NCI-H2227 (cell line): ENCODE measurements around the gene ZNF575.
"Not testable (repeated sequence)": the region's sequence is repeated elsewhere in the genome, so short reads cannot be mapped to it uniquely, and the experiment has no call there.

Experiments
- DNase-seq: peaks from one replicate; lab custom pipeline; 2025; ENCODE audit not compliant: unreplicated experiment; lab: John Stamatoyannopoulos, UW

Gene ZNF575

DNA sequence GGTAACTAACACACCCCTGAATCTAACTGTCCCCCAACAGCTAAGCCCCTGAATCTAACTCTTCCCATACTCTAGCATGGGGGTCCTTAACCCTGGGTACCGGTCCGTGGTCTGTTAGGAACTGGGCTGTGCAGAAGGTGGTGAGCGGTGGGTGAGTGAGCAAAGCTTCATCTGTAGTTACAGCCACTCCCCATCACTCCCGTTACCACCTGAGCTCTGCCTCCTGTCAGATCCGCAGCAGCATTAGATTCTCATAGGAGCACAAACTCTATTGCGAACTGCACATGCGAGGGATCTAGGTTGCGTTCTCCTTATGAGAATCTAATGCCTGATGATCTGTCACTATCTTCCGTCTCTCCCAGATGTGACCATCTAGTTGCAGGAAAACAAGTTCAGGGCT, 22.3 kb upstream of the ZNF575 start:
- DNase-seq: no peak

DNA sequence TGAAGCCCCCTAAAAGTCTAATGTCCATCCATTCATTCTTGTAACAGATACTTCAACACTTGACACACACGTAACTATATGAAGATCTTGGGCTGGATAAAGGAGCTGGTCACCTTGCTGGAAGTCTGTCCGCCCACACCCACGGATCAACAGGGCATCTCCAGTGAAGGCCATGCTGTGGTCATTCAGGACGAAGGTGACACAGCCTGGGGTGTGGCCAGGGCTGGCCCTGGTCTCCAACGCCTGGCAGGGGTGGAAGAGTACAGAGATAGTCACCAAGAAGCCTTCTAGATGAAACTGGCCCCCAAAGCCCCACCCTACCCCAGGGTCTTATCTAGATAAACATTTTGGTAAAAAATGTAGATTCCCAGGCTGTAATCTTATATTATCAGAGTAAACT, 21.7 kb upstream of the ZNF575 start:
- no peak for DNase-seq

DNA sequence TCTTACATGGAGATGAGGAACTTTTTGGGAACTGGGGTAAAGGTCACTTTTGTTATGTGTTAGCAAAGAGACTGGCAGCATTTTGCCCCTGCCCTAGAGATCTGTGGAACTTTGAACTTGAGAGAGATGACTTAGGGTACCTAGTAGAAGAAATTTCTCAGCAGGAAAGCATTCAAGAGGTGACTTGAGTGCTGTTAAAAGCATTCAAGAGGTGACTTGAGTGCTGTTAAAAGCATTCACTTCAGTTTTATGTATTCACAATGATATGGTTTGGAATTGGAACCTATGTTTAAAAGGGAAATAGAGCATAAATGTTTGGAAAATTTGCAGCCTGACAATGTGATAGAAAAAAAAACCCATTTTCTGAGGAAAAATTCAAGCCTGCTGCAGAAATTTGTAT, 20.6 kb upstream of the ZNF575 start:
- peak; percentile 18 for DNase-seq

DNA sequence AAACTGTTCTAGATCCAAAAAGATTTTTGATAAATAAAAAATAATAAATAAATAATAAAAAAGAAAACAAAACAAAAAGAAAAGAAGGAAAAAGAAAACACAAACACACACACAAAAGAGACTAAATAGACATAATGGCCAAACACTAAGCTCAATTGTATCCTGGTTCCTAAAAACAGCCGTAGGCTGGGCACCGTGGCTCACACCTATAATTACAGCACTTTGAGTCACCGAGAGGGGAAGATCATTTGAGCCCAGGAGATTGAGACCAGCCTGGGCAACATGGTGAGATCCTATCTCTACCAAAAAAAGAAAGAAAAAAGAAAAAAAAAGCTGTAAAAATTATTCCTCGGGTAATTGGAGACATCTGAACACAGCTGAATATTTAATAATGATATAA, 14.9 kb upstream of the ZNF575 start:
- DNase-seq: peak; percentile 15

DNA sequence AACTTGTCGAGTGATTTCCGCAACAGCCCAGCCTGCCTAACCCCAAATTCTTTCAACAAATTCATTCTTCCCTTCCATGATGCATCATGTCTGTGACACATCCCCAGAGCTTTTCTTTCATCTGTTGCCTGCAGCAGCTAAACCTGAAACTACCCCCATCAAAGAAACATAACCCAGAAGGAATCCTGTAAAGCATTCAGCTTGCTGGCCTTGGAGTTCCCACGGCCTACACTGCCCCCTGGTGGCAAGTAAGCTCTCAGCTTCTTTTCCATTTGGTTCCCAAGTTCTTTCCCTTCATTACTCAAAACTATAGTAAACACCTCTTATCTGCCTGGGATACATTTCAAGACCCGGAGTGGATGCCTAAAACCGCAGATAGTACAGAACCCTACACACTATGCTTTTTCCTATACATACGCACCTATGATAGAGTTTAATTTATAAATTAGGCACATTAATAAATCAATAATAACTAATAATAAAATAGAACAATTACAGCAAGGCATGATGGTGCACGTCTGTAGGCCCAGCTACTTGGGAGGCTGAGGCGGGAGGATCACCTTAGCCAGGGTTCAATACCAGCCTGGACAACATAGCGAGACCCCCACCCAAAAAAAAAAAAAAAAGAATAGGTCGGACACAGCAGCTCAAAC, 13.4 kb upstream of the ZNF575 start:
- peak; percentile 80 for DNase-seq

DNA sequence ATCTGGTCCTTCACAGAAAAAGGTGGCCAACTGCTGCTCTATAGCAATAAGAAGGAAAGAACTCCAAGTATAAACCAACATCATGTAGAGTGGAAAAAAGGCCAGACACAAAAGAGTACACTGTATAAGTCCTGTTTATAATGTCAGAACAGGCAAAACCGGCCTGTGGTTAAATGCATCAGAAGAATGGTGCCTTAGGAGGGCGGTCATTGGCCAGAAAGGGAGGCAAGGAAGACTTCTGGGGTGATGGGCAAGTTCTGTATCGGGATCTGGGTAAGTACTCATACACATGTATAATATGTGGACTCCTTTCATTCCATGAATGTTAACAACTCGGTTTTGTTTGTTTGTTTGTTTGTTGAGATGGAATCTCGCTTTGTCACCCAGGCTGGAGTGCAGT, 10.1 kb upstream of the ZNF575 start:
- DNase-seq: no peak

DNA sequence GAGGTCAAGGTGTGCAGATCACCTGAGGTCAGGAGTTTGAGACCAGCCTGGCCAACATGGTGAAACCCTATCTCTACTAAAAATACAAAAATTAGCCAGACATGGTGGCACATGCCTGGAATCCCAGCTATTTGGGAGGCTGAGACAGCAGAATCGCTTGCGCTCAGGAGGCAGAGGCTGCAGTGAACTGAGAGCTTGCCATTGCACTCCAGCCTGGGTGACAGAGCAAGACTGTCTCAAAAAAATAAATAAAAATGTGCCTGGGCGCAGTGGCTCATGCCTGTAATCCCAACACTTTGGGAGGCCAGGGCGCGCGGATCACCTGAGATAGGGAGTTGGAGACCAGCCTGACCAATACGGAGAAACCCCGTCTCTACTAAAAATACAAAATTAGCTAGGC, 9.3 kb upstream of the ZNF575 start:
- not testable (repeated sequence) for DNase-seq

DNA sequence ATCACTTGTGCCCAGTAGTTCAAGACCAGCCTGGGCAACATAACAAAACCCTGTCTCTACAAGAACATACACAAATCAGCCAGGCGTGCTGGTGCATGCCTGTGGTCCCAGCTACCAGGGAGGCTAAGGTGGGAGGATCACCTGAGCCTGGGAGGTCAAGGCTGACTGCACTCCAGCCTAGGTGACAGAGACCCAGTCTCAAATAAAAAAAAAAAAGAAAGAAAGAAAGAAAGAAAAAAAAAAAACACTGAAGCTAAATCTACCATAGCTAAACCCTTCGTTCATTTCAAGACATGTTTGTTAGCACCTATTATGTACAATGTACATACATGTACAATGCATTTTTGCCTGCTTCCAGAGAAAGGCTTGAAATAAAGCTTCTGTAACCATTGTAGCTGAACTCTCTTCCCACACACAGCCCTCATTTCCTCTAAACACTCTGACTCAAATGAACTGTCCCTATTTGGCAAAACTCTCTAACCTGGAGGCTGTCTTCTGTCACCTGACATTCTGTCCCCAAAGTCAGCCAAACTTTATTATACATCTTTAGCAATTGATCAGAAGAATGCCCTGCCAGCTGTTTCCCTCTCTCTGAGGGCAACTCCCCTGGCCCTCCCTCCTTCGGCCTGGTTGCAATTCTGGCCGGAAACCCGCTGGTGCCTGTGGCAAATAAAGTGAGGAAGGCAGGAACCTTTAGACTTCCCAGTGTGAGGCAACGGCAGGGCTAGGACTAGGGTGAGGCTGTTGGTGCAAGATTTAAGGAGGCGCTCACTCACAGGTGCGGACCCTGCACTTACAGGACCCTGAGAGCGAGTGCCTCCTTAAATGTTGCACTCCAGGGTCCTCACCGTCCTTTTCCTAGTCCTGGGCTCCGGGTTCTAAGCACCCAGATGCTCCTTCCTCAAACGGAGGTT, 7.8 kb upstream of the ZNF575 start:
- no peak for DNase-seq

DNA sequence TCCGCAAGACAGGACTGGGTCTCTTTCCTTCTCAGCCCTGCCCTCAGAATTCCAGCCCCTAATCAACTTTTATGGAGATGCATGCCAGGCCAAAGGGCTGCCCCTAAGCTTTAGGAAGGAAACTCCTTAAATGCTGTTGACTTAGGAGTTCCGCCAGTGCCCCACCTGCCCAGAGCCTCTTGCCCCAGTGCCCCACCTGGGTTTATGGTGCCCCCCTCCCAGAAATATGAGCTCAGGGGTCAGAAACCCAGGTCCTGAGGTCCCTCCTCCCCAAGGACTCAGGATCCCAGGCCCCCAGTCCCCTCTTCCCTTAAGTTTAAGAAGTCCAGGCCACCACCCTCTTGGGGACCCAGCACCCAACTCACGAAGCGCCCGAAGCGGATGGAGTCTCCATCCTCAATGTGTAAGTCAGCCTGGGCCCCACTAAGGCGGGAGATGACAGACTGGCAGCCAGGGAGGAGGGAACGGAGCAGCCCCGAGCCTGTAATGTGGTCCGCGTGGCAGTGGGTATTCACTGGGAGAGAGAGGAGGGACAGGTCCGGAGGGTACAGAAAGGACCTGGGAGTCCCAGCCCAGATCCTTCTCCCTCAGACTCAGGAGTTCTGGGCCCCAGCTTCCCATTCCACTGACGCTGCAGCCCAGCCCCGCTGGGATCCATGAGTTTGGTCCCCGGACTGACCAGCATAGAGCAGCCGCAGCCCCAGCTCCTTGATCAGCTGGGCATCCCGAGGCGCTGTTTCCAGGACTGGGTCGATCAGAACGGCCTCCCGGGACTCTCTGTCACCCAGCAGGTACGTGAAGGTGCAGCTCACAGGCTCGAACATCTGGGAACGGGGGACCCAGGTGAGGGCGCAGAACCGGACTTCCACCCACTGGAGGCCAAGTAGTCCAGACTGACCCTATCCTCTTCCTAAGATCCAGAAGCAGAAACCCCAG, 6.9 kb upstream of the ZNF575 start:
- no peak for DNase-seq

DNA sequence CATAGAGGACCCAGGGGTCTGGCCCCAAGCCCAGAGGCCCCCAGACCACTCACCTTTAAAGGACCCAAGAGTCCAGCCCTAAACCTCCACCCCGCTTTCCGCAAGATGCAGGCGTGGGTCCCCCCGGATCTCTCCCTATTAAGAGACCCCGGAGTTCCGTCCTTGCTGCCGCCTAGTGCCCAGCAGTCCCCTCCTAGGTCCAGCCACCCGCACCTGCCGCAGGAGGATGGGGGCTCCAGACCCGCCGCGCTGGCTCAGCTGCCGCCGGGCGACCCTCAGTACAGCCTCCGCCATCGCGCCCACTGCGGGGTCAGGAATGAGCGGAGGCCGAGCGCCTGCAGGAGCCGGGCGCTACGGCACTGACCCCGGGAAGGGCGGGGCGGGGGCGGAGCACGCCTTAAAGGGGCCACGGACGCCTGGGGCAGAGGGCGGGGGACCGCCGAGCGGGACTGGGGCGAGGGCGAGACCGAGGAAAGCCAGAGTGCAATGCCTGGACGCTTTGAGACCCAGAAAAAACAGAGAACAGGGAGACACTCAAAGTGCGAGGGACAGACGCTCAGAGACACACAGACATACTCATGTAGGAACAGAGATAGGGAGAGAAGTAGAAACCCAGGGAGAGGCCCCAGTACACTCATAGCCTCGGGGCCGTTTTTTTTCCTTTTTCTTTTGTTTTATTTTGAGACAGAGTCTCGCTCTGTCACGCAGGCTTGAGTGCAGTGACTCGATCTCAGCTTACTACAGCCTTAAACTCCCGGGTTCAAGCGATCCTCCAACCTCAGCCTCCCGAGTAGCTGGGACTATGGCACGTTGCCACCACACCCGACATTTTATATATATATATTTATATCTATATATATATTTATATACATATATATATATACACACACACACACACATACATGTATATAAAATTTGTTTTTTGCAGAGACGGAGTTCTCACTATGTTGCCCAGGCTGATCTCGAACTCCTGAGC, 5.8 kb upstream of the ZNF575 start, which contains the start of gene ETHE1:
Gene ETHE1, minus strand, starts transcription at position 318 of the 976 bp plus-strand sequence. Its CDS starts 24 bp downstream, at position 294.
- peak; percentile 41 for DNase-seq

DNA sequence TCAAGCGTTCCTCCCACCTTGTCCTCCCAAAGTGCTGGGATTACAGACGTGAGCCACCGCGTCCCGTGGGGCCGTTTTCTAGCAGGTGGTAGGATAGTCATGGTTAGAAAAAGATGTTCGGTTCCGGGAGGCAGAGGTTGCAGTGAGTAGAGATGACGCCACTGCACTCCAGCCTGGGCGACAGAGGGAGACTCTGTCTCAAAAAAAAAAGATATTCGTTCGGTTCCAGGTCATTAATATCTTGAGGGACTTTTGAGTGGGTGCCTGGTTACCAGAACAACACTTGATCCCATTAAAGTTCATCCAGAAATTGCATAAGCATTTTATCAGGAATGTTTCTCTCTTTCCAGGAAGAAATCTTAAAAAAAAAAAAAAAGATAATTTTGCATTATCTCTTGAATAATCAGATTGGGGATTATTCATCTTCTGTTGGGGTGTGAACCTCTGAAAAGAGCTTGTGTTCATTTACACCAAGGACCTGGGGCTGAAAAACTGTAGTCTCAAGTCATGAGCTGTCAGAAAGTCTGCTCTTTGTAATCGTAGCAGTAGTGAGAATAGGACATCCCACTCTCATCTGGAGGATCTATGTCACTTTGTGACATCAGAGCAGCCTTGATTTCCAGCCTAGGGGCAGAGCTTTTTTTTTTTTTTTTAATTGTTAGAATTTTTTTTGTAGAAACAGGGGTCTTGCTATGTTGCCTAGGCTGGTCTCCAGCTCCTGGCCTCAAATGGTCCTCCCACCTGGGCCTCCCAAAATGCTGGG, 4.9 kb upstream of the ZNF575 start:
- no peak for DNase-seq

DNA sequence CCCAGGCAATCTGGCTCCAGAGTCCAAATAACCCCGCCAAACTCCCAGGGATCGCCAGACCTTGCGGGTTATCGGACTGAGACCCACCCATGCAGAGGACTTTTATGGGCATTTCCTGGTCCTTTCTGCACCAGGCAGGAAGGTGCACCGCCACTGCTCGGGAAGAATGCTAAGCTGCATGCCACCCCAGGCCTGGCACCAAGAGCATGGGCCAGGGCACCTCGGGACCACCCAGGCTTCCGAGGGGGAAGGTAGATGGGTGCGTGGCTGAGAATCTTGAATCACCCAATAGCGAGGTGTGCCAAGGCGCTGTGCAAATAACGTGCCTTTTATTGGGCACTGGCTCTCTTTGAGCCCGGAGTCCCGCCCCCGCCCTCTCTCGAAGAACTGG, 422 bp upstream of the ZNF575 start:
- DNase-seq: peak; percentile 84

DNA sequence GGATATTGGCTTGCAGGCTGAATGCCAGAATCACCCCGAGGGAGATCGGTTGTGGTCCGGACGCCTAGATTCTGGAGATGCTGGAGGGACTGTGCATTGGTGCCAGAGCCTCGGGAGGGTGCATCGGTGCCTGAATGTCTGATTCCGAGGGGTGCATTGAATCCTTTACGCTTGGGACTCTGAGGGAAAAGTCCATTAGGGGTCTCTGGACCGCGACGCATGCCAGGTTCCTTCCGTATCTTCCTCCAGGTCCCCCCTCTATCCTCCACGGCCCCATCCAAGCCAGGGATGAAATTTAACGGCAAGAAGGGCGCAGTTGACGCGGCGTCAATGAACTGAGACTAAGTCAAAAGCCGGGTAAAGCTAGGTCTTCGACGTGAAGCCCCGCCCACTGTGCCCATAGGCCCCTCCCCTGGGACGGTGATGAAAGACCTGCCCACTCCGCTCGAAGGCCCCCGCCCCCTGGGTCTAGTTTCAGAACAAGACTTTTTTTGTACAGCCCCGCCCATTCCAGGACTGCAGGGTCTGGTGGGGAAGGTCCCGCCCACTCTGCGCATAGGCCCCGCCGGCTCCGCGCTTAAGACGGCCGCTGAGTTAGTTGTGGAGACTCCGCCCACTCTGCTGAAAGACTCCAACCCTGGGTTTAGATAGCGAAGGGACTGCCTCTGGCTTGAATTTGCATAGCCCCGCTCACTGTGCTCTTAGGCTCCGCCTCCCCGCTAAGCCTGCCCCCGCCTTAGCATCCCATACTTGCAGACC, 737 bp downstream of the ZNF575 start:
- DNase-seq: peak; percentile 98

DNA sequence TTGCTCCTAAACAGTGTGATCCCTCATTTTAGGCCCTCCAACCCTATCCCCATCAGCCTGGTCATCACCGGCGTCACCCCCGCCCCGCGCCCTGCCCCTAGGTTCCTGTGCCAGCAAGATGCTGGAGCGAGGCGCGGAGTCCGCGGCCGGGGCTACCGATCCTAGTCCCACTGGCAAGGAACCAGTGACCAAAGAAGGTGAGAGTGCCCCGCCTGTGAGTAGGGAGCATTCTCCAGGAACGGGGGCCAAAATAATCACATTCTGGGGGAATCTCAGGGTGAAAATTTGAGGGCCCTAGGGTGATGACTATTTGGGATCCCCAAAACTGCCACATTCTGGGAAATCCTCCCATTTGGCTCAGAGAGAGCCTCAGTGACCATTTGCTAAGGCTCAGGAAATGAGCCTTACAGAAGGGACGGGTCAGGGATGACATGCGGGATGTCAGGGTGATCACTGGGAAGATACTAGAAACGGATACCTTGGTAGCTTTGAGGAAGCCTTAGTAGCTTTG, 1.4 kb downstream of the ZNF575 start:
- DNase-seq: no peak

DNA sequence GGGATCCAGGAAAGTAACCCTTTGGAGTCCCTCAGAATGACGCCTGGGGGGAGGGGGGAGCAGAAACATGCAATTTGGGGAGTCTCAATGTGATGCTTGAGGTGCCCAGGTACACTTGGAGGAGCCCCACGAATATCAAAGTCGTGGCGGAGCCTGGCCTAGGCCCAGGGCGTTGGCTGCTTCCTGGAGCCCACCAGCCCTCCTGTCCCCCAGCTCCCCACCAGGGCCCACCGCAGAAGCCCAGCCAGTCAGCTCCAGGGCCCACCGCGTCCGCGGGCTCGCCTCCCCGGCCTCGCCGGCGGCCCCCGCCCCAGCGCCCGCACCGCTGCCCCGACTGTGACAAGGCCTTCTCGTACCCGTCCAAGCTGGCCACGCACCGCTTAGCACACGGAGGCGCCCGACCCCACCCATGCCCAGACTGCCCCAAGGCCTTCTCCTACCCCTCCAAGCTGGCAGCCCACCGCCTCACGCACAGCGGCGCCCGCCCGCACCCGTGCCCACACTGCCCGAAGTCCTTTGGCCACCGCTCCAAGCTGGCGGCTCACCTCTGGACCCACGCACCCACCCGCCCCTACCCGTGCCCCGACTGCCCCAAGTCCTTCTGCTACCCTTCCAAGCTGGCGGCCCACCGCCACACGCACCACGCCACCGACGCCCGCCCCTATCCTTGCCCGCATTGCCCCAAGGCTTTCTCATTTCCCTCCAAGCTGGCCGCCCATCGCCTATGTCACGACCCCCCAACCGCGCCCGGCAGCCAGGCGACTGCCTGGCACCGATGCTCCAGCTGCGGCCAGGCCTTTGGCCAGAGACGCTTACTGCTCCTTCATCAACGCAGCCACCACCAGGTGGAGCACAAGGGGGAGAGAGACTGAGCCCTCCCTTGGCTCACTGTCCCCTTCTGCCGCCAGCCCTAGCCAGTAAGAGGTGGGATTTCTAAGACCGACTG, 2.1 kb downstream of the ZNF575 start:
- DNase-seq: peak; percentile 20

DNA sequence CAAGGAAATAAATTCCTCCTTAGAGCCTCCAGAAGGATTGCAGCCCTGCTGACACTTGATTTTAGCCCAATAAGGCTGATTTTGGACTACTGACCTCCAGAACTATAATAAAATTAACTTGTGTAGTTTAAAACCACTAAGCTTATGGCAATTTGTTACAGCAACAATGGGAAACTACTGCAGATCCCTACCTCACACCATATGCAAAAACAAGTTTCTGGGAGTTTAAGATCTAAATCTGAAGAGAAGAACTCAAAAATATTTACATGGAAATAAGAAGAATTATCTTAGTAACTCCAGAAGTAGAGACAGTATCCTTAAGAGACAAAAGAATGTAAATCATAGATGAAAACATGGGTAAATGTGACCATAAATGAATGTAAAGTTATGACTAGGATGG, 5.9 kb downstream of the ZNF575 start:
- no peak for DNase-seq

DNA sequence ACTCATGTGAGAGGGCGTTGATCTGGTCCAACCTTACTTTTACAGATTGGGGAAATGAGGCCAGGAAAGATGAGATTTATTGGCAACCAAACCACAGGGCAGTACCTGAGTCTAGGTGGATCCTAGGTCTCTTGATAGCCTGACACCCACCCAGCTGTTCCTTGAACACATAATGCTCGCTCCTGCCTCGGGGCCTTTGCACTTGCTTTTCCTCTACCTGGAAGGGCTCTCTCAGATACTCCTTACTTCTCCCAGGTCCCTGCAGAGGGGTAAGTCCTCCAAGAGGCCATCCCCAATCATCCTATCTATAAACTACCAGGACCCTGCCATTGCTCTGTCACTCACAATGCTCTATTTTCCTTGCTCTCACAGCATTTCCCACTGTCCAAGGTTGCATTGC, 7.4 kb downstream of the ZNF575 start:
- DNase-seq: no peak
